ENCODE measurements around the gene MGAT3. TPM values are rescaled to one million over a fixed set of nuclear protein-coding genes. Genes with fewer than 3 reads are reported as not detected.

The MGAT3 gene
- total and polyA plus RNA-seq, 2 of the 8 experiments (the other 6 are each of a cell fraction or from before 2014, with no cell fraction given) = 4.3 to 9.2 TPM

DNA sequence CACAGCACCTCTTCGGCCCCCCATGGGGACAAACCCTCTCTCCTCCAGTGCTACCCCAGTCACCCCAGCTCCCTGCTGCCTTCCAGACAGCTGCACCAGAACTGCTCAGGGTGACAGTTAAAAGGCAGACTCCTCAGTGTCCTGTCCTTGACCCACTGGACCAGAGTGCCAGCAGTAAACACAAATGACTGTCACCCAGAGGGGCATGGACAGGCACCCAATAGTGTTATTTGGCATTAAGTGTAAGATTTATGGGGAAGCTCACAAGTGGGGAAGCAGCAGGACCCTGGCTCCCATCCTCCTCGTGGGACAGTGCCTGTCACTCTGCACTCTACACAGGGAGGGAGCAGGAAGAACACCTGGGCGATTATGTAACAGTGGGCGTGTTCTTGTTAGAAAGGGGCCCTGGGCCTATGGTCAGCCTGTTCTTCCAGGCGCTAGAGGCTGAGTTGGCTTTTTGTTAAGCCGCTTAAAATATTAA is 70.7 kb downstream of the MGAT3 start:
- Histone ChIP-seq H3K4me2 (ENCODE audit: insufficient read depth in 1 of 2, low read depth in 2 of 2, low read length in 2 of 2) (no peak overlapping the region), H2BK15ac (ENCODE audit: low read length) (no peak overlapping the region), H2AFZ (ENCODE audit: low read length) (no peak overlapping the region), H2AK5ac (ENCODE audit: low read depth, low read length) (no peak overlapping the region), H3K23me2 (ENCODE audit: low read depth, low read length) (peaks cover 6% of the 10 kb centered on the region), H3K4me1 (replicated peaks in 1 of 4; ENCODE audit: control insufficient read depth in 3 of 4, insufficient read depth in 4 of 4, low read length in 3 of 4) (peaks cover 4 to 24% (median 9%) of the 10 kb centered on the region in 4 experiments), H3K18ac (ENCODE audit: extremely low read depth, low read length) (no peak overlapping the region), H2BK5ac (ENCODE audit: low read depth, low read length) (no peak overlapping the region), H3K4me3 (ENCODE audit: extremely low read depth in 1 of 4, insufficient read depth in 2 of 4, low read depth in 3 of 4, low read length in 4 of 4) (no peak overlapping the region), H3K79me2 (ENCODE audit: control insufficient read depth in 1 of 2, insufficient read depth in 2 of 2, low read length in 2 of 2) (peaks cover 0 to 23% of the 10 kb centered on the region in 2 experiments; a peak in 2 of 4 replicates), H3K27me3 (replicated peaks in 1 of 4; ENCODE audit: control insufficient read depth in 3 of 4, extremely low read depth in 1 of 4, insufficient read depth in 3 of 4, low read length in 3 of 4) (no peaks in the 10 kb centered on the region), H3K56ac (replicated peaks; ENCODE audit: insufficient read length, low read depth, low read length) (no peak overlapping the region), H3K9ac (replicated peaks in 1 of 4; ENCODE audit: extremely low read depth in 1 of 4, low read depth in 3 of 4, low read length in 3 of 4) (no peak overlapping the region; a peak in 1 of 7 replicates), H2BK12ac (ENCODE audit: low read depth, low read length) (no peak overlapping the region), H3K79me1 (ENCODE audit: low read depth, low read length) (peaks cover 3% of the 10 kb centered on the region; the same call in 1 of the 2 replicates), H3K9me3 (ENCODE audit: insufficient read depth in 2 of 2, low read depth in 1 of 2, low read length in 1 of 2) (no peaks in the 10 kb centered on the region), H3K14ac (ENCODE audit: insufficient read length) (no peak overlapping the region), H2BK20ac (ENCODE audit: low read length) (no peak overlapping the region), H4K91ac (replicated peaks; ENCODE audit: insufficient read length, low read length) (no peak overlapping the region), H2BK120ac (replicated peaks; ENCODE audit: low read depth, low read length) (no peak overlapping the region), H4K8ac (ENCODE audit: extremely low read depth, insufficient read depth, low read length) (no peak overlapping the region), H4K20me1 (replicated peaks in 1 of 2; ENCODE audit: control insufficient read depth in 1 of 2, insufficient read depth in 2 of 2, low read length in 2 of 2) (peaks cover 31 to 55% of the 10 kb centered on the region in 2 experiments), H3K27ac (ENCODE audit: low read depth, low read length) (no peak overlapping the region), H3K36me3 (ENCODE audit: control insufficient read depth in 2 of 4, insufficient read depth in 4 of 4, low read length in 3 of 4) (peaks cover 16 to 27% (median 22%) of the 10 kb centered on the region in 4 experiments), H3K4ac (replicated peaks; ENCODE audit: insufficient read length, low read depth, low read length) (no peak overlapping the region), H4K5ac (ENCODE audit: insufficient read length, low read depth, low read length) (no peak overlapping the region), H3K23ac (ENCODE audit: insufficient read length) (no peak overlapping the region)
- DNase-seq (ENCODE audit: low read depth in 1 of 2, low spot score in 2 of 2) = no peak
- ChIA-PET CTCF (ENCODE audit: partially characterized antibody) (interaction anchor here (0.5 to 21.9 kb wide), 5 partner anchors 13 to 46 kb away, joined by 3 to 361 read pairs (median 23); partner anchors contain the start of gene MIEF1), POLR2A (ENCODE audit: partially characterized antibody) (interaction anchor here (1.0 to 8.9 kb wide), 6 partner anchors 7 to 185 kb away, joined by 3 to 72 read pairs (median 8); partner anchors contain the start of gene ATF4)
- FAIRE-seq = no peak
- 83% methylated on average over 6 of the region's 6 CpGs; no CpG with 5 or more reads in 1 of the 2 experiments for WGBS, 2 experiments (ENCODE audit: extremely low coverage in 1 of 2, insufficient coverage in 1 of 2, insufficient read length in 1 of 2, insufficient replicate concordance in 2 of 2, low coverage in 1 of 2, low lambda C conversion rate in 2 of 2, missing lambda C conversion rate in 1 of 2)
- TF ChIP-seq GTF2F1 (IDR thresholded peaks at IDR 0.05; ENCODE audit: borderline replicate concordance, low read depth, low read length) (no peak), NRF1 (IDR thresholded peaks at IDR 0.05; ENCODE audit: low read depth, low read length) (no peak), RFX5 (IDR thresholded peaks at IDR 0.05; ENCODE audit: borderline replicate concordance, low read depth, low read length) (no peak), ASH2L (IDR thresholded peaks at IDR 0.05; ENCODE audit: low read length) (no peak), CEBPB (IDR thresholded peaks at IDR 0.05; ENCODE audit: low read depth, low read length) (0 out of 2 replicates have a peak, but pooled peaks have one; percentile 24), KDM4A (IDR thresholded peaks at IDR 0.05; ENCODE audit: low read depth, low read length, severe bottlenecking) (no peak), TBP (IDR thresholded peaks at IDR 0.05; ENCODE audit: low read depth, low read length) (no peak), CTBP2 (IDR thresholded peaks at IDR 0.05; ENCODE audit: borderline replicate concordance, insufficient read depth, insufficient read length, low read length) (no peak)

Data from H1 (cell line).